ENCODE data around the gene SLC22A14.
A peak's percentile ranks its signal among the peaks of the same experiment; 100 is the strongest.

The SLC22A14 gene

DNA sequence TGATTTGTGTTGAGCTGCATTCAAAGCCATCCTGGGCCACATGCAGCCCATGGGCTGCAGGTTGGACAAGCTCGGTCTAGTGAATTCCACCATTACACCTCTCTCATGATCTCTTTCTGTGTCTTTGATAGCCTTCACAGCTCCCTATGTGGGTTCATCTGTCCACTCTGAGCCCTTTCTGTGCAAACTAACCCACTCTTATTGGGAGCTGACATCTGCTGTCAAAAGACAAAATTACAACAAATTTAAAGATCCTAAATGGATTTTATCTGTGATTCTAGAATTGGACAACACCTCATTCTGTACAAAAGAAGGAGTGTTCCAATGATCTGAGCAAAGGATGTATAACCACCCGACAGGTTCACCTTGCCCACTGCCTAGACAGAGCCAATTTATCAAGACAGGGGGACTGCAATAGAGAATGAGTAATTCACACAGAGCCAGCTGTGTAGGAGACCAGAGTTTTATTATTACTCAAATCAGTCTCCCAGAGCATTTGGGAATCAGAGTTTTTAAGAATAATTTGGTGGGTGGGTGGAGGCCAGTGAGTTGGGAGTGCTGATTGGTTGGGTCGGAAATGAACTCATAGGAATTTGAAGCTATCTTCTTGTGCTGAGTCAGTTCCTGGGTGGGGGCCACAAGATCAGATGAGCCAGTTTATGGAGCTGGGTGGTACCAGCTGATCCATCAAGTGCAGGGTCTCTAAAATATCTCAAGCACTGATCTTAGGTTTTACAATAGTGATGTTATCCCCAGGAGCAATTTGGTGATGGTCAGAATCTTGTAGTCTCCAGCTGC, 61.9 kb downstream of the SLC22A14 start:
- TF ChIP-seq, protein P1, sequence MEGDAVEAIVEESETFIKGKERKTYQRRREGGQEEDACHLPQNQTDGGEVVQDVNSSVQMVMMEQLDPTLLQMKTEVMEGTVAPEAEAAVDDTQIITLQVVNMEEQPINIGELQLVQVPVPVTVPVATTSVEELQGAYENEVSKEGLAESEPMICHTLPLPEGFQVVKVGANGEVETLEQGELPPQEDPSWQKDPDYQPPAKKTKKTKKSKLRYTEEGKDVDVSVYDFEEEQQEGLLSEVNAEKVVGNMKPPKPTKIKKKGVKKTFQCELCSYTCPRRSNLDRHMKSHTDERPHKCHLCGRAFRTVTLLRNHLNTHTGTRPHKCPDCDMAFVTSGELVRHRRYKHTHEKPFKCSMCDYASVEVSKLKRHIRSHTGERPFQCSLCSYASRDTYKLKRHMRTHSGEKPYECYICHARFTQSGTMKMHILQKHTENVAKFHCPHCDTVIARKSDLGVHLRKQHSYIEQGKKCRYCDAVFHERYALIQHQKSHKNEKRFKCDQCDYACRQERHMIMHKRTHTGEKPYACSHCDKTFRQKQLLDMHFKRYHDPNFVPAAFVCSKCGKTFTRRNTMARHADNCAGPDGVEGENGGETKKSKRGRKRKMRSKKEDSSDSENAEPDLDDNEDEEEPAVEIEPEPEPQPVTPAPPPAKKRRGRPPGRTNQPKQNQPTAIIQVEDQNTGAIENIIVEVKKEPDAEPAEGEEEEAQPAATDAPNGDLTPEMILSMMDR (IDR thresholded peaks at IDR 0.05; ENCODE audit: control insufficient read depth, extremely low read depth, insufficient read depth): 0 out of 2 replicates have a peak, but pooled peaks have one; percentile 19
- H3K4me3 ChIP-seq (ENCODE audit: low read depth, low read length): no peak overlapping the region
- DNase-seq (ENCODE audit: low read depth): no peak

DNA sequence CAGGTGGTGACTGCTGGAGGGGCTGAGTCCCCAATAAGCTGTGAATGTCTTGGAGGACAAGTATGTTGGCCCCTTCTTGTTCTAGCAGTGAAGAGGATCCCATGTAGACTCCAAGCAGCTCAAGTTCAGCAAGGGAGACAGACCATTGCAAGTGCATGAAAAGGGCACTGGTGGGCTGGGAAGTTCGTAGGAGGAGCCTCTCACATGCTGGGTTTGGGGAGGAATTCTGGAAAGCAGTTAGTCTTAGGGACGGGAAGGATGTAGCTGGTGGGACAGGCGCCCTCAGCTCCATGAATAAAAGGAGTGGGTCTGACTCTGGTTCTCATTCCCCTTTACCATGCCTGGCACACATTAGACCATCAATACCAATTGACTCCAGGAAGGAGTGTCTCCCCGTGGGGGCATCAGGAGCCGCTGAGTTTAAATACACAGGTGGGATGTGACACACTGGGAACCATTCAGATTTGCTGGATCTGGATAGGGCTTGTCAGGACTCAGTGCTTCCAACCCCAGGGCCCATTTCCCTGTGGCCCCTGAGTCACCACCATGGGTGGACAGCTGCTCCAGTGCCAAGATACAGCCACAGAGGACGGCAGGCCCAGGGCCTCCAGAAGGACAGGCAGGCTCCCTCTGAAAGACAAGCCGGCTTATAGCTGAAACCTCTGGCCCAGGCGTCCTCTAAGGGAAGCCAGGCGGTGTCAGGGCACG, 63.9 kb downstream of the SLC22A14 start:
- no peak for DNase-seq (ENCODE audit: low read depth)
- peak overlapping the region; percentile 82 for H3K4me3 ChIP-seq (ENCODE audit: low read depth, low read length)
- TF ChIP-seq, protein P1 (IDR thresholded peaks at IDR 0.05; ENCODE audit: control insufficient read depth, extremely low read depth, insufficient read depth): no peak

DNA sequence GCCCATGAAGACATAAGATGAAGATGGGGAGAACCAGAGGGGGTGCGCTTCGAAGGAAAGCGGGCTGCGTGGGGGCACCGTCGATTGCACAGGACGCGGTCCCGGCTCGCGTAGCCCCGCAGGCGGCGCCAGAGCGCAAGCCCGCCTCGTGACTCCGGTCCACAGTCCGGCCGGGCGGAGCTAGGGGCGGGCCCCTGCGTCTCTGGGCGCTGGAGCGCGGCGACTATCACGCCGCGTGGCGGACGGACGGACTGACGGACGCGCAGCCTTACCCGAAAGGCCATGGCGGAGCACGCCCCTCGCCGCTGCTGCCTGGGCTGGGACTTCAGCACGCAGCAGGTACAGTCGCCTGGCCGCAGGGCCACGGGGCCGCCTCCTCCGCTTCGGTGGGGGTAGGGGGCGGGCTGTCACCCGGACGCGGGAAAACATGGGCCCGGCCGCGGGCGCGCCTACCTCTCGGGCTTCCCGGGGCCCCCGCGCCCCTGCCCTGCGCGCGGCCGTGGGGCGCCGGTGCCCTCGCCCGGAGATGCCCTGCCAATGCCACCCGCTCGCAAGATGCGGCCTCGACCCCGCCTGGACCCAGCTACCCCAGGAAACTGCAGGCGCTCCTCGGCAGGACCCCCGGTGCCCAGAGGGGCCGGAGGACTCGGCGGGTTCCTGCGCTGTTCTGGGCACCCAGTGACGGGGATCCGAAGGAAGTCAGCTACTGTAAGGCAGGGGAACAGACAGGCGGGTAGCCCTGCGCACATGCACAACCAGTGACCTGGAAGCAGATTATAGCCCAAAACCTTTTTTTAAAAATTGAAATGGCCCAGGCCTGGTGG, 64.7 kb downstream of the SLC22A14 start, which contains the start of gene XYLB:
XYLB (plus strand) TSS at position 199 of the 824 bp plus-strand sequence; CDS start at position 283, 84 bp downstream.
- peak within 1 kb of the TSS; percentile 82 for H3K4me3 ChIP-seq (ENCODE audit: low read depth, low read length)
- TF ChIP-seq, protein P1 (IDR thresholded peaks at IDR 0.05; ENCODE audit: control insufficient read depth, extremely low read depth, insufficient read depth): peak; percentile 90
- DNase-seq (ENCODE audit: low read depth): peak; percentile 32

DNA sequence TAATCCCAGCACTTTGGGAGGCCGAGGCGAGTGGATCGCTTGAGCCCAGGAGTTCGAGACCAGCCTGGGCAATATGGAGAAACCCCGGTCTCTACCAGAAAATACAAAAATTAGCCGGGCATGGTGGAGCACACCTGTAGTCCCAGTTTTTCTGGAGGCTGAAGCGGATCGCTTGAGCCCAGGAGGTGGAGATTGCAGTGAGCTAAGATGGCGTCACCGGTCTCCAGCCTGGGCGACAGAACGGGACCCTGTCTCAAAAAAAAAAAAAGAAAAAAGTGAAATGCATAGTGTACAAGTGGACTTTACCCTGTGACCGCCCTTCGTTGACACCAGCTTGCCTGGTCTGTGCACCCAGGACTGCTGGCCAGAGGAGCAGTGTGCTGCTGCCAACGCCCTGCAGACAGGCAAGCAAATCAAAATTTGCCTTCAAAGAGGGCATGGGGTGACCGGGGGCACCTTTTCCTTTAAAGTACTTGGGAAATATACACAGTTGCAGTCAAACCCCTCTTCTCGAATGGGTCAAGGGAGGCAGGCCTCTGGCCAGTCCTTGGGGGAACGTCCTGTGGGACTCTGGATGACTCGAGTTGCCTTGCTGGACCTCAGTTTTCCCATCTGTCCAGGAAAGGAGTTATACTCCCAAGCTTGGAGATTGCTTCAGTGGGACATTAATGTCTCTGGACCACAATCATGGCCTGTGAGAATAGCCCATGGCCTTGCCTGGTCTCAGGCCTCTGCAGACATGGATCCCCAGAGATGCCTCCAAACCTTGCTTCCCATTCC, 65.5 kb downstream of the SLC22A14 start:
- H3K4me3 ChIP-seq (ENCODE audit: low read depth, low read length): peak overlapping the region; percentile 82
- TF ChIP-seq, protein P1 (IDR thresholded peaks at IDR 0.05; ENCODE audit: control insufficient read depth, extremely low read depth, insufficient read depth): no peak
- DNase-seq (ENCODE audit: low read depth): no peak

DNA sequence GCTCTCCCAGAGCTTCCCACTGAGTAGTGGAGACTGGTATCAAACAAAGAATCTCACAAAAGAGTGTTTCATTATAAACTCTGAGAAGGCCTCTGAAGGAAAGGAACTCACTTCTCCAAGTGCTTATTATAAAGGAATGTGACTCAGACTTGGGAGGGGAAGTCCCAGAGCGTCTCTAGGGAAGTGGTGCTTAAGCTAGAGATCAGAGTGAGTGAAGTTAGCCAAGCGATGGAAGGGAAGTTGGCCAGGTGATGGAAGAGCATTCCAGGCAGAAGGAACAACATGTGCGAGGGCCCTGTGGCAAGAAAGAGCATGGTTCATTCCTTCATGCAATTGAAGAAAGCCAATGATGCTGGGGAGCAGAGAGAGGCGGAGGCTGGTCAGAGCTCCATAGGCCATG, 66.8 kb downstream of the SLC22A14 start:
- H3K4me3 ChIP-seq (ENCODE audit: low read depth, low read length): no peak overlapping the region
- TF ChIP-seq, protein P1 (IDR thresholded peaks at IDR 0.05; ENCODE audit: control insufficient read depth, extremely low read depth, insufficient read depth): no peak
- no peak for DNase-seq (ENCODE audit: low read depth)

Measured in LNCaP clone FGC (cell line).